ENCODE results near the gene PPP1R14C. TPM values are rescaled to one million over a fixed set of nuclear protein-coding genes. Genes with fewer than 3 reads are reported as not detected.

The PPP1R14C gene
- total RNA-seq, 1 donor from 2014 or later: 0.26 TPM

GRCh38 chr6:150298676-150299075 lies 155.8 kb downstream of the PPP1R14C start:
- no peak overlapping the region for H3K4me3 Mint-ChIP-seq
- no peaks in the 10 kb centered on the region for H3K27me3 ChIP-seq
- H3K27me3 Mint-ChIP-seq (ENCODE audit: insufficient read depth, low read depth): peaks cover 8% of the 10 kb centered on the region
- no peaks in the 10 kb centered on the region for H3K79me2 ChIP-seq (ENCODE audit: low read depth)
- no peak overlapping the region for H3K9ac ChIP-seq
- TF ChIP-seq EZH2phosphoT487 (IDR thresholded peaks at IDR 0.05) (no peak), EZH2 (IDR thresholded peaks at IDR 0.05) (no peak)
- TF ChIP-seq, protein P1, sequence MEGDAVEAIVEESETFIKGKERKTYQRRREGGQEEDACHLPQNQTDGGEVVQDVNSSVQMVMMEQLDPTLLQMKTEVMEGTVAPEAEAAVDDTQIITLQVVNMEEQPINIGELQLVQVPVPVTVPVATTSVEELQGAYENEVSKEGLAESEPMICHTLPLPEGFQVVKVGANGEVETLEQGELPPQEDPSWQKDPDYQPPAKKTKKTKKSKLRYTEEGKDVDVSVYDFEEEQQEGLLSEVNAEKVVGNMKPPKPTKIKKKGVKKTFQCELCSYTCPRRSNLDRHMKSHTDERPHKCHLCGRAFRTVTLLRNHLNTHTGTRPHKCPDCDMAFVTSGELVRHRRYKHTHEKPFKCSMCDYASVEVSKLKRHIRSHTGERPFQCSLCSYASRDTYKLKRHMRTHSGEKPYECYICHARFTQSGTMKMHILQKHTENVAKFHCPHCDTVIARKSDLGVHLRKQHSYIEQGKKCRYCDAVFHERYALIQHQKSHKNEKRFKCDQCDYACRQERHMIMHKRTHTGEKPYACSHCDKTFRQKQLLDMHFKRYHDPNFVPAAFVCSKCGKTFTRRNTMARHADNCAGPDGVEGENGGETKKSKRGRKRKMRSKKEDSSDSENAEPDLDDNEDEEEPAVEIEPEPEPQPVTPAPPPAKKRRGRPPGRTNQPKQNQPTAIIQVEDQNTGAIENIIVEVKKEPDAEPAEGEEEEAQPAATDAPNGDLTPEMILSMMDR (IDR thresholded peaks at IDR 0.05): no peak
- no peaks in the 10 kb centered on the region for H3K36me3 ChIP-seq
- H3K9me3 Mint-ChIP-seq: peaks cover 21% of the 10 kb centered on the region
- DNase-seq (ENCODE audit: low spot score): no peak
- no peak overlapping the region for H3K27ac Mint-ChIP-seq
- no peak overlapping the region for H3K4me2 ChIP-seq
- H3K27ac ChIP-seq: no peak overlapping the region
- no peak overlapping the region for H2AFZ ChIP-seq (replicated peaks)
- no peaks in the 10 kb centered on the region for H3K9me3 ChIP-seq (ENCODE audit: low read depth)
- H3K36me3 Mint-ChIP-seq: peaks cover 2% of the 10 kb centered on the region
- no peaks in the 10 kb centered on the region for H4K20me1 ChIP-seq (ENCODE audit: low read depth)
- H3K4me1 ChIP-seq: peaks cover 7% of the 10 kb centered on the region
- H3F3A ChIP-seq (ENCODE audit: low read depth): no peaks in the 10 kb centered on the region
- peaks cover 27% of the 10 kb centered on the region for H3K4me1 Mint-ChIP-seq
- H3K4me3 ChIP-seq: no peak overlapping the region

Small RNA genes within 50 kb of the gene (small RNA-seq; reads per million reads assigned to genes)
- not detected for gene RF01210

Other genes with a start within 250 kb of the PPP1R14C start
- not detected in 2 replicates for gene RAET1E, start 244.9 kb upstream of the PPP1R14C start, total RNA-seq (ENCODE audit: low replicate concordance)
- not detected in 2 replicates for gene RAET1G, start 219.9 kb upstream of the PPP1R14C start, total RNA-seq (ENCODE audit: low replicate concordance)
- gene ULBP2, start 201.0 kb upstream of the PPP1R14C start, total RNA-seq (ENCODE audit: low replicate concordance): not detected in 2 replicates
- gene ULBP1, start 179.1 kb upstream of the PPP1R14C start, total RNA-seq (ENCODE audit: low replicate concordance): 0.11 and 0.40 TPM in 2 replicates
- gene RAET1L, start 117.5 kb upstream of the PPP1R14C start, total RNA-seq (ENCODE audit: low replicate concordance): not detected in 2 replicates
- gene ULBP3, start 73.9 kb upstream of the PPP1R14C start, total RNA-seq (ENCODE audit: low replicate concordance): 3.9 and 7.1 TPM in 2 replicates
- not detected in 2 replicates for gene IYD, start 226.0 kb downstream of the PPP1R14C start, total RNA-seq (ENCODE audit: low replicate concordance)

Measured in neural progenitor cell (in vitro differentiated cells).